Transverse colon (tissue), 4 donors: ENCODE measurements around the gene RASGRP2. TPM values are rescaled to one million over a fixed set of nuclear protein-coding genes. Genes with fewer than 3 reads are reported as not detected.

Experiments used
- DNase-seq: peaks from one replicate; pipeline ENCODE4 v3.0.0-alpha.2; 2019
- H3K27ac ChIP-seq, 4 donors: fragments of 200-600 bp; sonication (generic); 2 replicates each; pipeline ENCODE4 v1.5.1; 2016 to 2018; ENCODE audit warnings: inconsistent platforms in 4 of 4
- H3K27me3 ChIP-seq: fragments of 200-600 bp; sonication (generic); 2 replicates; pipeline ENCODE4 v1.5.1; 2017; ENCODE audit warnings: inconsistent platforms
- H3K36me3 ChIP-seq, 4 donors: fragments of 200-600 bp; sonication (generic); 2 replicates each; pipeline ENCODE4 v1.5.1; 2017 to 2019; ENCODE audit warnings: inconsistent platforms in 4 of 4
- H3K4me1 ChIP-seq, 4 donors: fragments of 200-600 bp; sonication (generic); 2 replicates each; pipeline ENCODE4 v1.5.1; 2017 to 2020; ENCODE audit warnings: inconsistent platforms in 4 of 4
- H3K4me3 ChIP-seq, 4 donors: fragments of 200-600 bp; sonication (generic); 1 replicate in 1 of 4; 2 replicates in 3 of 4; pipeline versions ENCODE4 v1.5.1 to v1.6.1; 2017 to 2019; ENCODE audit warnings: inconsistent platforms in 4 of 4
- H3K9me3 ChIP-seq, 2 donors: fragments of 200-600 bp; sonication (generic); 2 replicates each; pipeline ENCODE4 v1.5.1; 2017 to 2019; ENCODE audit warnings: inconsistent platforms in 2 of 2
- EP300 ChIP-seq: sonication (generic); formaldehyde crosslinking; IDR thresholded peaks from one replicate; pipeline ENCODE4 v1.6.1; 2017; ENCODE audit warnings: antibody characterized with exemption, low read depth
- POLR2A ChIP-seq: fragments of 450-650 bp; IDR thresholded peaks from one replicate; pipeline ENCODE4 v1.6.1; 2016; ENCODE audit warnings: antibody characterized with exemption, mild to moderate bottlenecking, moderate library complexity
- POLR2AphosphoS5 ChIP-seq, 3 donors: sonication (generic); formaldehyde crosslinking; IDR thresholded peaks; one replicate each; pipeline ENCODE4 v1.6.1; 2016; ENCODE audit warnings: antibody characterized with exemption in 3 of 3
- WGBS, 2 donors: methylation state at CpG; one replicate each; pipeline ENCODE4 v1.1.5; 2018; ENCODE audit warnings: low coverage in 1 of 2; 5-methylcytosine and 5-hydroxymethylcytosine counted together
- in situ Hi-C, 4 donors: fragments of 200-750 bp; cut with MboI; loops; one replicate each; pipeline versions ENCODE4 v1.15.0 to v1.15.1; 2017; ENCODE audit warnings: low sequenced_read_pairs in 3 of 4, low pct_ligation_motif_present in 1 of 4, low pct_unique_long_range_greater_than_20kb in 1 of 4
- intact Hi-C: fragments of 100-400 bp; cut with DNase I; formaldehyde crosslinking; loops from one replicate; pipeline ENCODE4 v1.15.1; 2023; ENCODE audit warnings: low total_unique reads
- total RNA-seq, 4 donors: library from RNA; depleted of rRNA; stranded (reverse); fragments of >200 nt; gene quantifications; one replicate each; pipeline ENCODE4 v1.1.0, GENCODE V29; 2016
- TF ChIP-seq, protein P1 (sequence below), 5 experiments: fragments of 200-600 bp in 3 of 5; fragments of 450-650 bp in 2 of 5; sonication (generic) in 3 of 5; IDR thresholded peaks; 1 replicate in 2 of 5; 2 replicates in 3 of 5; pipeline ENCODE4 v1.5.1; 2016 to 2017; ENCODE audit warnings: antibody characterized with exemption in 5 of 5, inconsistent platforms in 3 of 5, mild to moderate bottlenecking in 2 of 5, moderate library complexity in 1 of 5

RASGRP2 gene
- total RNA-seq, 4 donors from 2014 or later = 12.1 to 24.3 (median 17.3) TPM

DNA sequence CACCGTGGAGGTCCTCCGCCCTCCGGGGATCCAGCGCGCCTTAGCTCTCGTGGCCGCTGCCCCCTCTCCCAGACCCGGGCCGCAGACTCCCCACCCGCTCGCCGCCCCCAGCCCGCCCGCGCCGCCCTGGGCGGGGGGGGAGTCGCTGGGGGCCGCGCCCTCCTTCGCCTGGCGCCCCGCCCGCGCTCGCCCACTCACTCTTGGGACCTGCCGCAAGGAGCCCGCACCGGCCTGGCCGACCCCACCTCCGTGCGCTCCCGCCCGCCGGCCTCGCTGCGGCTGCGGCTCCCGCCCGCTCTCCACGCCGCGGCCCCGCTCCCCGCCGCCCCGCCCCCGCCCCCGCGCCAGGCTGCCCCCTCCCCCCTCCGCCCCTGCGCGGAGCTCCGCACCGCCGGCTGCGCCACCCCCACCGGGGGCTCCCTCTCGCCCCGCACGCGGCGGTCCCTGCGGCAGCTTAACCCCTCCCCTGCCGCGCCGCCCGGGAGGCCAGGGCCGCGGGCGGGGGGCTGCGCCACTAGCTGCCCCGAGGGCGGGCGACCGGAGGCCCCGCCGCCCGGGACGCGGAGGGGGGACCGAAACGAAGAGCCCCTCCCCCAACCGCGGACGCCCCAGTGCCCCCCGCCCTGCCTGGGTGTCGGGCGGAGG, 724 bp upstream of the RASGRP2 start:
- no peak for DNase-seq
- peak overlapping the region; percentile 85 to 95 (median 88) for H3K27ac ChIP-seq
- H3K4me1 ChIP-seq = peaks cover 6 to 41% (median 34%) of the 10 kb centered on the region in 4 donors
- peaks cover 57% of the 10 kb centered on the region for H3K27me3 ChIP-seq
- peak overlapping the region; percentile 28 to 56 (median 46) for H3K4me3 ChIP-seq
- H3K9me3 ChIP-seq = no peaks in the 10 kb centered on the region
- no peaks in the 10 kb centered on the region for H3K36me3 ChIP-seq
- in situ Hi-C loops = no loop called here
- WGBS, 2 donors = 6% methylated on average over 9 of the region's 89 CpGs; no CpG with 5 or more reads in 1 of the 2 donors
- intact Hi-C loops = no loop called here
- TF ChIP-seq, protein P1, sequence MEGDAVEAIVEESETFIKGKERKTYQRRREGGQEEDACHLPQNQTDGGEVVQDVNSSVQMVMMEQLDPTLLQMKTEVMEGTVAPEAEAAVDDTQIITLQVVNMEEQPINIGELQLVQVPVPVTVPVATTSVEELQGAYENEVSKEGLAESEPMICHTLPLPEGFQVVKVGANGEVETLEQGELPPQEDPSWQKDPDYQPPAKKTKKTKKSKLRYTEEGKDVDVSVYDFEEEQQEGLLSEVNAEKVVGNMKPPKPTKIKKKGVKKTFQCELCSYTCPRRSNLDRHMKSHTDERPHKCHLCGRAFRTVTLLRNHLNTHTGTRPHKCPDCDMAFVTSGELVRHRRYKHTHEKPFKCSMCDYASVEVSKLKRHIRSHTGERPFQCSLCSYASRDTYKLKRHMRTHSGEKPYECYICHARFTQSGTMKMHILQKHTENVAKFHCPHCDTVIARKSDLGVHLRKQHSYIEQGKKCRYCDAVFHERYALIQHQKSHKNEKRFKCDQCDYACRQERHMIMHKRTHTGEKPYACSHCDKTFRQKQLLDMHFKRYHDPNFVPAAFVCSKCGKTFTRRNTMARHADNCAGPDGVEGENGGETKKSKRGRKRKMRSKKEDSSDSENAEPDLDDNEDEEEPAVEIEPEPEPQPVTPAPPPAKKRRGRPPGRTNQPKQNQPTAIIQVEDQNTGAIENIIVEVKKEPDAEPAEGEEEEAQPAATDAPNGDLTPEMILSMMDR (IDR thresholded peaks at IDR 0.05) = no peak
- TF ChIP-seq POLR2AphosphoS5 (IDR thresholded peaks at IDR 0.05) (no peak), POLR2A (no peak)

DNA sequence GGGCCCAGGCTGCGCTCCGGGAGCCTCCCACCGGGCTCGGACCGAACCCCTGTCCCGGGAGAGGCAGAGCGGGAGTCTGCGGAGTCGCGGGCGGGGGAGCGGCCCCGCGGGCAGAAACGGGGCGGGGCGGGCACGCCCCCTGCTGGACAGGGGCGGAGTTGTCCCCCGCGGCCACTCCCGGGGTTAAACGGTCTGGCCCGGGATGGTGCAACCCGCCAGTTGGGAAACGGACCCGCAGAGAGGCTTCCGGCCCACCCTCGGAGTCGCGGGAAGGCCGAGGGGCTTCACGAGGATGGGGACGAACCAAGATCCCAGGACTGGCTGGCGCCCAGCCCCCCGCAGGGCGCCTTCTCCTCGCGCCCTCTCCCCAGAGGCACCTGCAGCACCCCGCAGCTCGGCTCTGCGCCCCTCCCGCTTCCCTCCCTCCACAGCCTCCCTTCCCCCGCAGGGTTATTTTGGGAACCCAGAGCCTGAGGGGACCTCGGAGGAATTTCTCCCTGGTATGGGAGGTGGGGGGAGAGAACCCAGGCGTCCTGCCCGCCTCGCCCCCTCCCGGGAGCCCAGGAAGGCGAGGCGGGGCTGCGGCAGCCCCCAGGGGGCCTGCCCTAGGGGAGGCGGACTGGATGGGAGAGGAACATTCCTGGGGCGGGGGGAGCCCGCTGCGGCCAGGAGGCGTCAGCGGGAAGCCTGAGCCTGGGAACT, 902 bp downstream of the RASGRP2 start:
- Histone ChIP-seq H3K4me3 (peak overlapping the region; percentile 40 to 56 (median 46)), H3K27ac (peak overlapping the region; percentile 85 to 95 (median 88)), H3K4me1 (peaks cover 6 to 41% (median 34%) of the 10 kb centered on the region in 4 donors), H3K36me3 (no peaks in the 10 kb centered on the region), H3K27me3 (peaks cover 57% of the 10 kb centered on the region), H3K9me3 (no peaks in the 10 kb centered on the region)
- TF ChIP-seq POLR2A (no peak), POLR2AphosphoS5 (IDR thresholded peaks at IDR 0.05) (peak in 2 of 3 donors; percentile 11 to 23), EP300 (no peak)
- TF ChIP-seq, protein P1 (IDR thresholded peaks at IDR 0.05) = peak; percentile 50 to 94 (median 88)
- in situ Hi-C loops = no loop called here
- intact Hi-C loops = no loop called here
- peak; percentile 80 for DNase-seq
- WGBS, 2 donors = 1% methylated on average over 21 of the region's 58 CpGs; no CpG with 5 or more reads in 1 of the 2 donors

DNA sequence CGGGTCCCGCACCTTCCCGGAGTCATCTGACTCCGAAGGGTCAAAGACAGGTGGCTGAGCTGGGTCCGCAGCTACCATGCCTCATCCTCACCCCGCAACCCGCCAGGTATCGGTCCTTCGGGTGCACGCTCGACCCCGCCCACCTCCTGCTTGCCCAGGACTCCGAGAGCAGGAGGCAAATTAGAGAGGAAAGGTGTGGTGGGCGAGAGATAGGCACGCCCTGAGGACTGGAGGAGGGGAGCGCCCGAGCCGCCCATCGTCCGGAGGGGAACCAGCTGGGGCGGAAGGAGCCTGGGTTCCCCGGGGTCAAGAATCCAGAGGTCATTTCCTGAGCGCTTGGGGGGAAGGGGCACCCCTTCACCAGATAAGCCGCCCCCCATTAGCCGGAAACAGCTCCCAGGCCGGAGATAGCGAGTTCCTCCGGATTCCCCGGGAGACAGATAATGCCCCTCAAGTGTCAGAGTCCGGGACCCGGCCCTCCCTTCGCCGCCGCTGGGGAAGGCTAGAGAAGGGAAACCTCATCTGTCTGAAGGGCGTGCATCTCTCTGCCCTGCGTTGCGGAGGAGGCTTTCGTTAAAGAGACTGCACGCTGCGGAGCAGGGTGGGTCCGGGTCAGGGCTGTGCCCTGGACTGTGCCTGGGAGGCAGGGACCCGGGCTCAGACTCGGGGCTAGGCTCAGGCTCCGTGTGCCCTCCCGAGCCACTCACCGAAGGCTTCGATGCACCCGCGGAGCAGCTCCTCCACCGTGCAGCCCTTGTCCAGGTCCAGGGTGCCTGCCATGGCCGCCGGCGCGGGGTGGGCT, 1.7 kb downstream of the RASGRP2 start:
- in situ Hi-C loops (no loop called here), intact Hi-C loops (no loop called here)
- Histone ChIP-seq H3K4me3 (peak overlapping the region; percentile 40 to 56 (median 46)), H3K4me1 (peaks cover 6 to 41% (median 34%) of the 10 kb centered on the region in 4 donors), H3K9me3 (no peaks in the 10 kb centered on the region), H3K36me3 (no peaks in the 10 kb centered on the region), H3K27ac (peak overlapping the region; percentile 85 to 95 (median 88)), H3K27me3 (peaks cover 57% of the 10 kb centered on the region)
- DNase-seq = no peak
- 10% methylated on average over 44 of the region's 54 CpGs; no CpG with 5 or more reads in 1 of the 2 donors for WGBS, 2 donors
- TF ChIP-seq, protein P1 (IDR thresholded peaks at IDR 0.05) = no peak
- TF ChIP-seq POLR2A = no peak
- TF ChIP-seq POLR2AphosphoS5 (IDR thresholded peaks at IDR 0.05) = no peak
- no peak for TF ChIP-seq EP300
